Activated CD8-positive, alpha-beta memory T cell treated with anti-CD3 and anti-CD28 coated beads, Interleukin-2, amount 50 U/mL, for 1 hour (primary cell): ENCODE data around the gene KCNK18.
"Not testable (repeated sequence)": the region's sequence is repeated elsewhere in the genome, so short reads cannot be mapped to it uniquely, and the experiment has no call there.

Experiments used
- DNase-seq: peaks from one replicate; pipeline ENCODE4 v3.0.0-alpha.2; 2020; ENCODE audit errors: extremely low read depth

Gene KCNK18

DNA sequence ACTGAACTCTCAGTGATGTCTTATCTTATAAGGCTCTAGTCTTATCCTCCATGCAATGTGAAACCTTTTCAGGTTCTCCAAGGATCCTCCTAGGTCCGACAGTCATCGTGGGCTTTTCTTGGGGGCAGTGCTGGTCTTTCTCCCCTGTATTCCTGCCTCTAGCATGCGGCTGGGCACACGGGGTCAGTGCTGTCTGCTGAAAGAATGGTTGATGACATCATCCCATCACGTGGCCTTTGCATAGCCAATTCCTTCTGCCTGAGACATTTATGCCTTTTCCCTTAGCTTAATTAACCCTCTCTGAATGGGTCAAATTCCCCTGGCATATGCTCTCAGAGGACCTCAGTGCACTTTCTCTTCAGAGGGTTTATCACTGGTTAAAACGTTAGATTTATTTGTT, 27.0 kb upstream of the KCNK18 start:
- no peak for DNase-seq

DNA sequence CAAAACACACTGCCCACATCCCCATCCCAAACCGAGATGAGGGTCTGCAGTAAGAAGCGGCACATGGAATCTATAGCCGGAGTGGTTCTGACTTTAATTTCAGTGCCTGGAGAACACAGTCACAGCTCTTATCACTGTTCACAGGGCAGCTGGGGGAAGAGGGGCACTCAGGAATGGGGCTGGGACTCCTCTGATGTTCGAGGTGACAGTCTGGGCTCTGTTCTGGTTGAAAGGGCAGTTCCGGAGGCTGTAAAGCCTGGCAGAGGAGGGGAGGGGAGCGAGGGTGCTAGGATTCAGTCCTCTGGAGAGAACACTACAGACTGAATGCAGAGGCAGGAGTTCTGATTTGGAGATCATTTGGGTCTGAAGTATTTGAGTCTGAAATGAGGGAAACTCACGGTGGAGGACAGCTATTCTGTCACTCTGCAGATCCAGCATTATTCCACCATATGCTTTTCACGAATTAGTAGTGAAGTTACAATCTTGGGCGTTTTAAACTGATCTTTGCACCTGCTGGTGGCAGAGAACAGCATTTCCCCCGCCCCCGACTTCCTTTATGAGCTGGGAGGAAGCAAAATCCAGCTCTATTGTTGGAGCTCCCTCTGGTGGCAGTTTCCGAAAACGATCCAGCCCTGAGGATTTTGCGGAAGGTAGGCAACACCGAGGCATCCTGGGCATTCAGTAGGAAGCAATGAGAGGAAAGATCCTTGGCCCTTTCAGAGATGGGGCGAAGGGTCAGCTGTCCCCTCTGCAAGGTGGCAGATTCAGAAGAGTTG, 22.7 kb upstream of the KCNK18 start:
- DNase-seq: peak; percentile 51

DNA sequence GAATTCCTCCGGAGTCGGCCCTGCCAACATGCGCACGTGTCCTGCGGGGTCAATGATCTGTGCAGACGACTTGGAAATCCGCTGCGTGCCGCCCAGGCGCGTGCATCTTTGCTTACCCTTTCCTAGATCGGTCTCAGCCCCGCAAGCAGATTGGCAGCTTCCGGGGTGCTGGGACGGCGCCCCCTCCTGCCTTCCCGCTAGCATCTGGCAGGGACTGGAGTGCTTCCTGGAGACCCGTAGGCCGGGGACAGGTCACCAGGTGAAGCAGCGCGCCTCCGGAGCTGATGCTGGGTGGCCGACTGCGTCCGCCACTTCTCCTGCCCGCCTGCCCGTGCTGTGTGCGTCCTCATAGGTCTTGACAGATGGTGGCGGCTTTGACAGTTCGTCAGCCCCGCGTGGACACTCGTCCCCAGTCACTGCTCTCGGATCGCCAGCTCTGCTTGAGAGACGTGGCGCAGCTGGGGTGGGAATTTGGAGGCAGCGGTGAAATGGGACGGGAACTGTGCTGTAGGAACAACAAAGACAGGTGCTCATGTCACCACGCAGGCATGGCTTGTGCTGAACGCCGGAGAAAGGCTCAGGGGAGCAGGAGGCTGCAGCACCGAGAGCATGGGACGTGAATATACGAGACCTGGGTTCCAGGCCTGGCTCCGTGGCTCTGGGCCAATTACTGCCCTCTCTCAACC, 21.9 kb upstream of the KCNK18 start:
- DNase-seq: no peak

DNA sequence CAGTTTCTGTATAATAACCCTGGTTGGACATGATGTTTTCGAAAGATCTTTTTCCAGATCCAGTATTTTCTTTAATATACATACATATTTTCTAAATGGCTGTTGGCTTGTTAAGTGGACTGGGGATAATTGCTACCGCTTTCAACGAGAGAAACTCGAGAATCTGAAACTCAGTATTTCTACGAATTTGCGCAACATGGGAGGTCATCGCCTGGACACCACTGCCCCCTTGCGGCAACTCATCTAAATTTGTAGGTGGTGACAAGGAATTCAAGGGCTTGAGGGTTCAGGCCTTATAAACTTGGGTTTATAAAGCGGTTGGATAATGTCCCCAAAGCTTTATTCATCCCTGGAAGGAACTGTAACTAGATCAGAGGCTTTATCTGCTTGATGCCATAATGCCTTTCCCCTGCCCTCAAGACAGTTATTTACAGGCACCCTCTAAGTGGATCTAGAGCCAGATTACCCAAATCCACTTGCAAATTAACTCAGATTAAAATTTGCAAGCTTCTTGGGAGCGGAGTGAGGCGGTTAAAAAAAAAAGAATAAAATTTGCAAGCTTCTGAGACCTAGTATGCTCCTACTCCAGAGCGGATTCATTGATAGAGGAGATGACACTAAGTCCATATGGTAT, 21.3 kb upstream of the KCNK18 start:
- peak; percentile 35 for DNase-seq

DNA sequence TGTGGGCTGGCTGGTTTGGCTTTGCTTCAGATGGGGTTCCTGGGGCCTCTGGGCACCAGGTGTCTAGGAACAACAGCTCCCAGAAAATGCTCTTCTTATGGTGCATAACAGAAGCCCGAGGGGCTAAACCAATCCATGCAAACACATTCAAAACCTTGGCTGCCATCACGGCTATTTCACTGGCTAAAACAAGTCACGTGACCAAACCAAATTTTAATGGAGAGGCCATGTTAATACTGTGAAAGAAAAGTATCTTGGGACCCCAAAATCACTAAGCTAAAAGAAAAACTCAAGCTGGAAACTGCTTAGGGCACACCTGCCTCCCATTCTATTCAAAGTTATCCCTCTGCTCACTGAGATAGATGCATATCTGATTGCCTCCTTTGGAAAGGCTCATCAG, 19.1 kb upstream of the KCNK18 start:
- no peak for DNase-seq

DNA sequence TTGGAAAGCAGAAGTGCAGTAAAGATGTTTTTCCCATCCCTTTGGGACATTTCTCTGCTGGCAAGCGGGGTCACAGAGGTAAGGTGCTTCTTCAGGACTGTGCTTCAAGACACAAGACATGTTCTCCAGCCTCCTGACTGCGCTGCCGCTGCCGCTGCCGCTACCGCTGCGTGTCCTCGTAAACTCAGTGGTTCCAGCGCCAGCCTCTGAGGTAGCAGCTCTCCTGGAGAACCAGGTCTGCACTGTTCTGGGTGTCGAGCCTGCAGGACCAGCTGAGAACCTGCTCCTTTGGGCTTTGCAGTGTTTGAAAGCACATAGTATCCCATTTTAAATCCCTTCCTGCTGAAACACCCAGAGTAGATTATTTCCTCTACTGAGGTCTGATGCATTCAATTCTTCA, 13.0 kb upstream of the KCNK18 start:
- no peak for DNase-seq

DNA sequence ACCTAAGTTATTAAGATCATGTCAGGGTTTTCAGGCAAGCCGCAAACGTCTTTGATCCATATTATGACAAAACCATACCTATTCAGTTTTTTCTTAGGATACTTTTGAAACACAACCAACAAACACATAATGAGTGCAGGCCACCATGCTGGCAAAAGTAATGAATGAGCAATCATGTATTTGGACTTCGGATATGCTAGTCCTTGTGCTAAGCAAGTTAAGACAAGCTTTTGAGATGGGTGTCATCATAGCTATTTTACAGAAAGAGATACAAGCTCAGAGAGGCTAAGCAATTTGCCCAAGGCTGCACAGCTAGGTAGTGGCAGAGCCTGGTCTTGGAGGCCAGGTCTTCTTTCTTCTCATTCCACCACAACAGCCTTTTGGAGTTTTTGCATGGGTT, 12.5 kb upstream of the KCNK18 start:
- DNase-seq: no peak

DNA sequence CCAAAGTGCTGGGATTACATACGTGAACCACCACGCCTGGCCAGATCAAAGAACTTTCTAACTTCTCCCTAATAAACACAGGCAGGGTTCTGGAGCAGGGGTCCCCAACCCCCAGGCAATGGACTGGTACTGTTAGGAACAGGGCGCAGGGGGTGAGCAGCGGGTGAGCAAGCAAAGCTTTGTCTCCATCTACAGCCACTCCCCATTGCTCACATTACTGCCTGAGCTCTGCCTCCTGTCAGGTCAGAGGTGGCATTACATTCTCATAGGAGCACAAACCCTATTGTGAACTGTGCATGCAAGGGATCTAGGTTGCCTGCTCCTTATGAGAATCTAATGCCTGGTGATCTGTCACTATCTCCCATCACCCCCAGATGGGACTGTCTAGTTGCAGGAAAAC, 11.5 kb upstream of the KCNK18 start:
- not testable (repeated sequence) for DNase-seq

DNA sequence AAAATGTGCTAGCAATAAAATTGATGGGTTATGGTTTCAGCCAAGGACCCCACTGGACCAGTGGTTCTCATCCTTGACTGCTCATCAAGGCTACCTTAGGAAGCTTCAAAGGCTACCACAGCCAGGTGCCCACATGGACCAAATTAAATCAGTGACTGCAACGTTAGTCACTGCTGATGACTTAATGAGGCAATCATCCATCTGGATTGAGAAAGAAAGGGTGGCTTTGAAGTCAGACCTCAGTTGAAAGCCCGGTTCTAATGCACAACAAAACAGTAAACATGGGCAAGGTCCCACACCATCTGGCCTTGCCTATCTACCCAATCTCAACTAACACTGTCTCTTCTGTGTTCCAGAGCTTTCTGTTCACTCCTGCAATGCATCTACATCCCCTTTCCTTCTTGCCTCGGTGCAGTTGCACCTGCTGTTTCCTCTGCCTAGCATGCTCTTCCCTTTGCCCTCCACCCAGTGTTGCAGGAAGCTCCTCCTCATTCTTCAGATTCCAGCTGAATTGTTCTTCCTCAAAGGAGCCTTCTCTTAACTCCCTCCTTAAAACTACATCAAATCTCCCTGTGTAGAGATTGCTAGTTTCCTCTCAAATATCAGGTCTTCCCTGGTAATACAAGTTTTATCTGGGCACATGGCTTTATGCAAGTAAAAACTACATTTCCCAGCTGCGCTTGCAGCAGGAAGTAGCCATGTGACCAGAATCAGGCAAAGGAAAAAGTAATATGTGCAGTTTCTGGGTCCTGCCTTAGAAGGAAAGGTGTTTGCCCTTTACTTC, 10.3 kb upstream of the KCNK18 start:
- DNase-seq: no peak

DNA sequence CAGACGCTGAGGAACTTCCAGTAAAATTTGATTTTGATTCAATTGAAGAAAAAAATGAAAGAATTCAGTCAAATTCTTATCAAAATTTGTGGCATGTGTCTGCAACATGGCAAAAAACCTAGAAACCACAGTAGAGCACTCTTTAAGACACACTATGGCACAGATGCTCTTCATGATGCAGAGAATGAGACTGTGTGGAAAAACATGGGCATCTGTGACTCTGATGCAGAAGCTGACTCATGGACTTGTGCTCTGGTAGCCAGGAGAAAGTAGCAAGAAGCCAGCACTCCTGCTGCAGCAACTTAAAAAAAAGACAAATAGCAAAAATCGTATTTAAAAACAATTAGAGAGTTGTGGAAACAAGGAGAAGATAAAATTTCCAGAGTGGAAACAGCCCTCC, 8.9 kb upstream of the KCNK18 start:
- no peak for DNase-seq

DNA sequence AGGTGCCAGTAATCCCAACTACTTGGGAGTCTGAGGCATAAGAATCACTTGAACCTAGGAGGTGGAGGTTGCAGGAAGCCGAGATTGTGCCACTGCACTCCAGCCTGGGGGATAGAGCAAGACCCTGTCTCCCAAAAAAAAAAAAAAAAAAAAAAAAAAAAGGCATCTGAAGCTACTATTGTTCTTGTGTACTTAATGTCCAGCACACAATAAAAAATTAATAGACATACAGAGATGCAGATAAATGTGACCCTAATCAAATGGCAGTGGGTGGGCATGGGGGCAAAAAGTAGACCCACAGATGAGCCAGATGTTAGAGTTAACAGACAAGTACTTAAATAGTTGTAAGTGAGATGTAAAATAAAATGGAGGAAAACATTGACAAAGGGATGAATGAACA, 7.7 kb upstream of the KCNK18 start:
- no peak for DNase-seq

DNA sequence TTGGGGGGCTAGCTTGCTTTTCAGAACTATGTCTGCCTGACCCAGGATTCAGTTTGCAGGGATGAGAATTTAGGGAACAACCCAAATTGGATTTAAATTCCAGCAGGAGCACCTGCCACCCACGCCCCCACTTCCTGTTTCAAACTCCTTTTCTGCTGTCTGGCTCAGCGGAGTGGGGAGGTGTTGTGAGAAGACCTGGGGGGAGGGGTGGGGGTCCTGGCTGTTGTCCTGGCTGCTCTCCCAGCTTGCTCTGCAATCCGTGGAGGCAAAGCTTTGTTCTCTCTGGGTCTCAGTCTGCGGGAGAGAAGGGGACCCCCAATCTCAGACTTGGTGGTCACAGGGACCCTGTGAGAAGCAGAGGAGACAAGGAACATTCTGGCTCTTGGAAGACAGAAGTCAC, 799 bp downstream of the KCNK18 start:
- no peak for DNase-seq

DNA sequence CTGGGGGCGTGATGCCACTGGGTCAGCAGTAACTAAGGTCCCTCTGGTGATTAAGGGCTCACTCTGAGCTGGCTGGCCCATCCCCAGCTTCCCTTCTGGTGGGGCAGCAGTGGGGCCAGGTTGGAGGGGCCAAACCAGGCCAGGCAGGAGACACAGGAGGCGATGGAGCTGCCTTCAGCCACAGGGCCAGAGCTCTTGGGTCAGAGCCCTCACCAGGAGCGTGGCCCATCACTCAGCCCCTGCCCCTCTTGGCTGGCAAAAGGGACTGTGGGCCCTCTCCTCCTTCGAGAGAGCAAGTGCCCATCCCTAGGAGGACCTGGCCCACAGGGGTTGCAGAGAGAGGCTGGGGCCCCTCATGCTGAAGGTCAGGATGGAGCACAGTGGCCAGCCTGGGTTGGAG, 4.5 kb downstream of the KCNK18 start:
- DNase-seq: no peak

DNA sequence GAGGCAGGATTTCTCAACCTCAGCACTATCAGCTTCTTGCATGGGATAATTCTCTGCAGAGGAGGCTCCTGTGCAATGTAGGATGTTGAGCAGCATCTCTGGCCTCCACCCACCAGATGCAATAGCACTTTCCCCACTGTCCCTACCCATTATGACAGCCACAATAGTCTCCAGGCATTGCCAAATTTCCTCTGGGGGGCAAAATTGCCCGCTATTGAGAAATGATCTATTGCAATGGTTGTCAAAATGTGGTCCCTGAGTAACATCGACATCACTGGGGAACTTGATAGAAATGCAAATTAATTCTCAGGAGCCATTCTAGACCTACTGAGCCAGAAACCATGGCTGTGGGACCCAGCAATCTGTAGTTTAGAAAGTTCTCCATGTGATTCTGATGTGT, 7.0 kb downstream of the KCNK18 start:
- DNase-seq: no peak

DNA sequence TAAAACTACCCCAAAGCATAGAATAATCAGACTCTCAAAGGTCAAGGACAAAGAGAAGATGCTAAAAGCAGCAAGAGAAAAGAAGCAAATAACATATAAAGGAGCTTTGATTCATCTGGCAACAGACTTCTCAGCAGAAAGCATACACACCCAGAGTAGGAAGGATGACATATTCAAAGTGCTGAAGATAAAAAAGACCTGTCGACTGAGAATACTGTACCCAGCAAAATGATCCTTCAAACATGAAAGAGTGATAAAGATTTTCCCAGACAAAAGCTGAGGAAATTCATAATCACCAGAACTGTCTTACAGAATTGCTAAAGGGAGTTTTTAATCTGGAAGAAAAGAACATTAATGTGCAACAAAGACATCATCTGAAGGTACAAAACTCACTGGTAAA, 14.9 kb downstream of the KCNK18 start:
- DNase-seq: no peak

DNA sequence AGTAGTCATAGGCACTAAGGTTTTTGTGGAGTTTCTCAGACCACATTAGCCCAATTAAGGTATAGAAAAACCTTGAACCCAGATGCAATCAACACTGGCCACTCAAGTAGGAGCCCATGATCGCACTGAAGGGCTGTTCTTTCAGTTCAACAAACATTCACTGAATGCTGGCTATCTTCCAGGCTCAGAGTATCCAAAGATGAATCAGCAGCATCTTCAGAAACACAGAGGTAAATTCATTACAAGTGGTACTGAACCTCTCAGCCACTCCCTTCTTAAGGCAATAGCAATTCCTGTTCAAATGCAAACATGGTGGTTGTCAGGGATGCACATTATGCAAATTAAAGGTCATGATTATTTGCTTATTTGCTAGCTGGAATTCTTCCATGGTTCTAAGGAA, 17.1 kb downstream of the KCNK18 start:
- DNase-seq: no peak

DNA sequence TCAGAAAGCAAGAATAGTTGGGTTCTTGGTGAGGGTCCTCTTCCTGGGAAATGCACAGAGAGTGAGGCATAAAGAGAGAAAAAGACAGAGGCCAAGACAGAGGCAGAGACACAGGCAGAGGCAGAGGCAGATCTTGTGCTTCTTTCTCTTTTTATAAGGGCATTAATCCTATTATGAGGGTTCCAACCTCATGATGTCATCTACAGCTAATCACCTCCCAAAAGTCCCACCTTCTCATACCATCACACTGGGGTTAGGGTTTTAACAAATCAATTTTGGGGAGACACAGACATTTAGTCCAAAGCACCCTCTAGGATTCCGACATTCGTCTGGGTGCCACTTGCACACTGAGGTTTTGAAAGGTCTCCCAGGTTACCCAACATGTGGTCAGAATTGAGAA, 17.8 kb downstream of the KCNK18 start:
- no peak for DNase-seq

DNA sequence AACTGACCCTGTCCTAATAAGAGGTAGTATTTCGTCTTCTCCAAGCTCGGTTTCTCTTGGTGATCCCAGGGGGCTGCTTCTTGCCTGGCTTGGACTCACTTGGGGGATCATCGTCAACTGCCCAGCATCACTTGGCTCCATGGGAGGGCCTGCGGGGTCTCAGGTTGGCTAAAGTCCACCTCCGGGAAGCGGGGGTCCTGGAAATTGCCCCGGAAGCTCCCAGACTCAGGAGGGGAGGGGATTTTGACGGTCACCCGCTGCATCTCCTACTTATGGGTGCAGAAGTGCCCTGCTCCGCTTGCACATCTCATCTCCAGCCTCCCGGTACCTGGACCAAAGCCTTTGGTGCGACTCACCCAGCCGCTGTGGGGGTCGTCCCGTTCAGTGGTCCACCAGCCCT, 18.7 kb downstream of the KCNK18 start:
- DNase-seq: no peak

DNA sequence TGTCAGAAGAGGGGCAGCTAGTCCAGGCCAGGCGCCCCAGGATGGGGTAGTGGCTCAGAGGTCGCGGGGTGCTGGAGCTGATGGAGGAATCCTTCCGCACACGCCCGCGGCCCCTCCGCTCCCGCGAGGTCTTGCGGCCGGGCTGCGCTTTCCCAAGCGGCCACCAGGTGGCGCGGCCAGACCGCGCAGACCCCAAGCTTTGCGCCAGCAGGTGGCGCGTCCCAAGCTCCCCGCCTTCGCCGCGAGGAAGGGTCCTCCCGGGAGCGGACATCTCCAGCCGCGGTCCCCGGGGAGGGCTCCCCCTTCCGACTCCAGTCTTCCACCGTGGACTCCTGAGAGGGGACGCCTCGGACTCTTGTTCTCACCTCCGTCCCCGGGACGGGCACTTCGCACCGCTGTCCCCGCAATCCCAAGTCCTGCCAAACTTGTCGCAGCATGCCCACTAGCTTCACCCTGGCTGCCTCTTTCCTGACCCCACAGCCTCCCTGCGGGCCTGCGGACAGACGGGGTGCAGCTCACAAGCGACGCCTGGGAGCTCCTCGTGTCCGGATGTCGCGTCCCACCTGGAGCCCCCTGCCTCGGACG, 19.4 kb downstream of the KCNK18 start:
- DNase-seq: peak; percentile 5

DNA sequence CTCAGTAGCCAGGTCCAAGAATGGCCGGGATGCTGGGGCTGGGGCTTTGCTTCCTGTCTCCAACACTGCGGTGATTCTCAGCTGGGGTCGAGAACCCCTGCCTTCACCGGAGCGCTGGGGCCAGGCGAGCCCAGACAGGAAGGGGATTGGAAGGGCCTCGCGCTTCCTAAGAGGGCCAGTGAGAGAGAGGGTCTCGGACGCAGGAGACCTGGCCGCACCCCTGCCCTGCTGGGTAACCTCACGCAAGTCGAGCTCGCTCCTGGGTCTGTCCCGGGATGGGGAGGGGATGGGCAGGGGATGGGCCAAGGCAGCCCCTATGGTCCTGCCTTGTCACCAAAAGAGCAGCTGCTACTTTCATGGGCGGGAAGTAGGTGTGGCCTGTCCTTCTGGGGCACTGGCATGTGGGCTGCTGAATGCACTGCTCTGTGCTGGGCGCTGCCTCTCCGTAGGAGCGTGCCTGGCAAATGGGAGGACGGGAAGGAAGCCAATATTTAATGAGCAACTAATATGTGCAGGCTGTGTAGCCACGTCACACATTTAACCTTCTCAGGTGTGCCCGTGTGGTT, 20.0 kb downstream of the KCNK18 start:
- DNase-seq: no peak

DNA sequence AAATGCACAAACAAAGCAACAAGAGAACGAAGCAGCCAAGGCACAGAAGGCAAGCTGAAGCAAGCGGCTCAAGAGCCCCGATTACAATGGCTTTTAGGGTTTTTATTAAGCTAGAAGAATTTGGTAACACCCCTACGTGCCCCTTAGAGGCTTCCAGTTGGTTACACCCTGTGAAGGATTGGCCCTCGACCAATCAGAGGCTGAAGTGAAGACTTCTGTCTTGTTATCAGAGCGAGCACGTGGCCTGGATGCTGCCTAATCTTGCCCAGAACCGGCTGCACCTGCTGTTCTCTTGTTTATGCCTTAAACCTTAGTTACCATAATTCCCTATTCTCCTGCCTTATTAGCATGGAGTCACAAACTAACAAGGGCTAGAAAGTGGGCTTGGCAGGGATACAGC, 21.4 kb downstream of the KCNK18 start:
- DNase-seq: no peak
